IPS-NIHi7 (cell line): ENCODE data around the gene CLDND1.

Source experiments
- DNase-seq: peaks from one replicate; pipeline ENCODE4 v3.0.0; 2012; ENCODE audit warnings: mixed read lengths; ENCODE audit errors: extremely low spot score

The CLDND1 gene

GRCh38 chr3:98514948-98515347, 7.8 kb downstream of the CLDND1 start:
- no peak for DNase-seq

GRCh38 chr3:98513736-98514135, 9.0 kb downstream of the CLDND1 start:
- DNase-seq, result no peak

GRCh38 chr3:98513091-98513511, 9.6 kb downstream of the CLDND1 start:
- no peak for DNase-seq

- no peak for DNase-seq
These were observed 10.1 kb downstream of the CLDND1 start for GRCh38 chr3:98512576-98512975.

GRCh38 chr3:98508582-98508981, 14.1 kb downstream of the CLDND1 start:
- no peak for DNase-seq

- no peak for DNase-seq
These were observed 18.2 kb downstream of the CLDND1 start for GRCh38 chr3:98504539-98504938.

- no peak for DNase-seq
These were observed 20.7 kb downstream of the CLDND1 start for GRCh38 chr3:98501863-98502576.

- no peak for DNase-seq
These were observed 21.4 kb downstream of the CLDND1 start for GRCh38 chr3:98501270-98501669.

GRCh38 chr3:98500019-98500418, 22.7 kb downstream of the CLDND1 start:
- DNase-seq, result no peak

GRCh38 chr3:98497381-98497780, 25.3 kb downstream of the CLDND1 start, which contains the start of gene OR5K2:
Gene OR5K2 (plus strand): TSS chr3:98497681. CDS start chr3:98497681, 0 bp downstream.
- DNase-seq, result no peak

GRCh38 chr3:98483626-98484025, 39.1 kb downstream of the CLDND1 start:
- DNase-seq, result no peak

- peak; percentile 11 for DNase-seq
These were observed 39.8 kb downstream of the CLDND1 start for GRCh38 chr3:98482717-98483482.
